ENCODE data around the gene YWHAE.

GRCh38 chr17:1298606-1299005 lies 101.4 kb downstream of the YWHAE start:
- TF ChIP-seq POLR2A (IDR thresholded peaks at IDR 0.05; ENCODE audit: low read length): no peak
- TF ChIP-seq GATA1 (IDR thresholded peaks at IDR 0.05; ENCODE audit: low read depth, low read length): no peak

Data from erythroblast (primary cell).